ENCODE measurements around the gene PANK4.

PANK4 gene

DNA sequence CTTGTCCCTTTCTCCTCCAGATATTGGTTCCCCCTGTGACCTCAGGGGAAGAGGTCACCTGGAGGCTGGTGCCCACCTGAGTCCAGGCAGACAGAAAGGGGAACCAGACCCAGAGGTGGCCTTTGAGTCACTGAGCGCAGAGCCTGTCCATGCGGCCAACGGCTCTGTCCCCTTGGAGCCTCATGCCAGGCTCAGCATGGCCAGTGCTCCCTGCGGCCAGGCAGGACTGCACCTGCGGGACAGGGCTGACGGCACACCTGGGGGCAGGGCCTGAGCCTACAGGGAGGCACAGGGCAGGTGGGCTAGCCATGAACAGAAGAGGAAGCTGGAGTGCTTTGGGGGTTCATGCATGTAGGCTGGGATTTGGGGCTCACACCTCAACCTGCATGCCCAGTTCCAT, 32.5 kb upstream of the PANK4 start:
- no peak overlapping the region for H2AFZ ChIP-seq (ENCODE audit: low read depth)
- no peak overlapping the region for H3K4me3 ChIP-seq (IDR thresholded peaks at IDR 0.05; ENCODE audit: insufficient read depth, low read depth, low read length)
- no peak overlapping the region for H3K27ac ChIP-seq
- H3K4me1 ChIP-seq (ENCODE audit: low read depth, poor library complexity, severe bottlenecking) = peaks cover 10% of the 10 kb centered on the region
- no peaks in the 10 kb centered on the region for H3K79me2 ChIP-seq (ENCODE audit: insufficient read depth, low read depth)
- TF ChIP-seq, protein P1, sequence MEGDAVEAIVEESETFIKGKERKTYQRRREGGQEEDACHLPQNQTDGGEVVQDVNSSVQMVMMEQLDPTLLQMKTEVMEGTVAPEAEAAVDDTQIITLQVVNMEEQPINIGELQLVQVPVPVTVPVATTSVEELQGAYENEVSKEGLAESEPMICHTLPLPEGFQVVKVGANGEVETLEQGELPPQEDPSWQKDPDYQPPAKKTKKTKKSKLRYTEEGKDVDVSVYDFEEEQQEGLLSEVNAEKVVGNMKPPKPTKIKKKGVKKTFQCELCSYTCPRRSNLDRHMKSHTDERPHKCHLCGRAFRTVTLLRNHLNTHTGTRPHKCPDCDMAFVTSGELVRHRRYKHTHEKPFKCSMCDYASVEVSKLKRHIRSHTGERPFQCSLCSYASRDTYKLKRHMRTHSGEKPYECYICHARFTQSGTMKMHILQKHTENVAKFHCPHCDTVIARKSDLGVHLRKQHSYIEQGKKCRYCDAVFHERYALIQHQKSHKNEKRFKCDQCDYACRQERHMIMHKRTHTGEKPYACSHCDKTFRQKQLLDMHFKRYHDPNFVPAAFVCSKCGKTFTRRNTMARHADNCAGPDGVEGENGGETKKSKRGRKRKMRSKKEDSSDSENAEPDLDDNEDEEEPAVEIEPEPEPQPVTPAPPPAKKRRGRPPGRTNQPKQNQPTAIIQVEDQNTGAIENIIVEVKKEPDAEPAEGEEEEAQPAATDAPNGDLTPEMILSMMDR (conservative IDR thresholded peaks at IDR 0.05; ENCODE audit: low read depth, low read length) = no peak
- H3K36me3 ChIP-seq (ENCODE audit: insufficient read depth) = no peaks in the 10 kb centered on the region
- no peaks in the 10 kb centered on the region for H3K27me3 ChIP-seq (ENCODE audit: insufficient read depth, low read depth)
- H3K9ac ChIP-seq = no peak overlapping the region
- H3K4me2 ChIP-seq = no peak overlapping the region
- no peaks in the 10 kb centered on the region for H4K20me1 ChIP-seq (ENCODE audit: insufficient read depth)

DNA sequence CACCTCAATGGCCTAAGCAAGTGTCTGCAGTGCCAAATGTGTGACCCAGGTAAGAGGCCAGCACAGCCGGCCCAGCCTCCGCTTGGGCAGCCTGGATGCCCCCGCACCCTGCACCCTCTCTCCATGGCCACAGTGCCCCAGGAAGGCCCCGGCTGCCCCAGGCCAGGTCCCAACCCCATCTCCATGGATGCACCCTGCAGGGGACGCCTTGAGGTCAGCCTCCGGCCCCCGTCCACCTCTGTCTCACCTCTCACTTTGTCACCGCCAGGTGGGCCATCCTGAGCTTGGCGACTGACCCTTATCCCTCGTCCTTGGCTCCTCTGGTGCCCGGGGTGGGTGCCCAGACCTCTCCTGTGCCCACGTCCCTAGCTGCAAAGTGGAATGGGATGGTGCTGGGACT, 32.0 kb upstream of the PANK4 start:
- Histone ChIP-seq H3K9ac (no peak overlapping the region), H3K4me2 (no peak overlapping the region), H2AFZ (ENCODE audit: low read depth) (no peak overlapping the region), H3K79me2 (ENCODE audit: insufficient read depth, low read depth) (no peaks in the 10 kb centered on the region), H4K20me1 (ENCODE audit: insufficient read depth) (no peaks in the 10 kb centered on the region), H3K4me3 (IDR thresholded peaks at IDR 0.05; ENCODE audit: insufficient read depth, low read depth, low read length) (no peak overlapping the region), H3K27ac (no peak overlapping the region), H3K36me3 (ENCODE audit: insufficient read depth) (no peaks in the 10 kb centered on the region), H3K4me1 (ENCODE audit: low read depth, poor library complexity, severe bottlenecking) (peaks cover 10% of the 10 kb centered on the region), H3K27me3 (ENCODE audit: insufficient read depth, low read depth) (no peaks in the 10 kb centered on the region)
- TF ChIP-seq, protein P1 (conservative IDR thresholded peaks at IDR 0.05; ENCODE audit: low read depth, low read length) = no peak

DNA sequence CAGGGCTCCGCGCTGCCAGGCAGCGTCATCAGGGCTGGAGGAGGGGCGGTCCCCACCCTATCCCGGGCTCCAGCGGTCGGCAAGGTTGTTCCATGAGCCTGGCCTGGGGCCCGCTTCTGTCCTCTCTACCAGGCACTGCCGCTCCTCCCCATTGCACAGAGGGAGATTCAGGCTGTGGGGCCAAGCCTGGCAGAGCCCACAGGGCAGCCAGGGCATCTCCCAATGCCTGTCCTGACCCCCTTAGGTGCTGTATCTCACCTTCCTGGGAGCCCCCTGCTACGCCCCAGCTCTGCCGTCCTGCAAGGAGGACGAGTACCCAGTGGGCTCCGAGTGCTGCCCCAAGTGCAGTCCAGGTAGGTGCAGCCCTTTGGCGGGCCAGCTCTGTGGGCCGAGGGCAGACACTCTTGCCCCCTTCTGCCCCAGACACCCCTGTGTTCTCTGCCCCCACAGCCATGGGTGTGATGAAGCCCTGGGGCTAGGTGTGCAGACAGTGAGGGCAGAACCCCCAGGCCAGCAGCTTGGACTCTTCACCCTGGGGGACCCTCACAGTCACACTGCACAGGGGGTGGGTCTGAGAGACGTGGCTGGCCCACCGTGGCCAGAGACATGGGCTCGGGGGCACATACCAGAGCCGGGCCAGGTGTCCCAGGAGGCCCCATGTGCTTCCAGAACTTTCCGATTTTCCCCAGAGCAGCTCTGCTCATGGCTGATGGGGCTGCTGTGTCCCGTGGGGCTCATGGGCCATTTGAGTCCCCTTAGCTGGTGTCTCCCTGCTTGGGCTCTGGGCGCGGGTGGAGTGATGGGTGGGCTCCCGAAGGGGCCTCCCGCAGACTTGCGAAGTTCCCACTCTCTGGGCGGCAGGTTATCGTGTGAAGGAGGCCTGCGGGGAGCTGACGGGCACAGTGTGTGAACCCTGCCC, 31.3 kb upstream of the PANK4 start:
- no peaks in the 10 kb centered on the region for H3K36me3 ChIP-seq (ENCODE audit: insufficient read depth)
- TF ChIP-seq, protein P1 (conservative IDR thresholded peaks at IDR 0.05; ENCODE audit: low read depth, low read length) = no peak
- H3K79me2 ChIP-seq (ENCODE audit: insufficient read depth, low read depth) = no peaks in the 10 kb centered on the region
- no peaks in the 10 kb centered on the region for H3K27me3 ChIP-seq (ENCODE audit: insufficient read depth, low read depth)
- no peaks in the 10 kb centered on the region for H4K20me1 ChIP-seq (ENCODE audit: insufficient read depth)
- peaks cover 10% of the 10 kb centered on the region for H3K4me1 ChIP-seq (ENCODE audit: low read depth, poor library complexity, severe bottlenecking)
- no peak overlapping the region for H3K9ac ChIP-seq
- no peak overlapping the region for H3K27ac ChIP-seq
- H3K4me2 ChIP-seq = peak overlapping the region; percentile 83
- H3K4me3 ChIP-seq (IDR thresholded peaks at IDR 0.05; ENCODE audit: insufficient read depth, low read depth, low read length) = no peak overlapping the region
- H2AFZ ChIP-seq (ENCODE audit: low read depth) = no peak overlapping the region

DNA sequence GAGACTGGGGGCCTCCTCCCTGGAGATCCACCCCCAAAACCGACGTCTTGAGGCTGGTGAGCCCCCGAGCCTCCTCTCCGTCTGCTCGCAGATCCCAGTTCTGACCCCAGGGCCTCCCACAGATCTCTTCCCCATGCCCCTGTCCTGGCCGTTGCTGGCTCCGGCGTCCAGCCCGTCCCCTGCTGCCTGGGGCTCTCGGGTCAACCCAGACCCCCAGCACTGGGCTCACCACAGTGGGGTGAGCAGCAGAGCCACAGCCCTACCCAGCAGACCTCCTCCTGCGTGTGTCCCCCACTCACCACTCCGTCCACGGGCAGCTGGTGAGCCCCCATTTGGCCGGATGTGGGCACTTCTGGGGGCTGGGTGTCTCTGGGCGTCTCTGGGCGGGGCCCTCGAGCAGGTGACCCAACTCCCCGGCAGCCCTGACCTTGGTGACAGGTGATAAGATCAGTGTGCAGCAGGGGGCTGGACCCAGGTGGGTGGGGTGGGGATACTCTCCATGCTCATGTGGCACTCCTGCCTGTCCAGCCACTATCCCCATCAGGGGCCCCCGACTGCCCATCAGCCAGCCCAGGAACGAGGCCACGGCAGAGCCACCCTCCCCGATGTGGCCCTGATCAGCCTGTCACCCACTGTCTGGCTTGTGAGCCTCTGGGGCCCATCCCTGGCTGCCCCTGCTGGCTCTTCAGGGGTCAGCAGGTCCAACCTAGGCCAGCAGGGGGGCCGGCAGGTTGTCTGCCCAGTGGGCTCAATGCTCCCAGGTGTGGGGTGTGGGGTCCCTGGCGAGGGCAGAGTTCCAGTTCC, 30.5 kb upstream of the PANK4 start:
- Histone ChIP-seq H3K4me1 (ENCODE audit: low read depth, poor library complexity, severe bottlenecking) (peaks cover 10% of the 10 kb centered on the region), H3K9ac (peak overlapping the region; percentile 92), H3K27me3 (ENCODE audit: insufficient read depth, low read depth) (no peaks in the 10 kb centered on the region), H3K27ac (peak overlapping the region; percentile 80), H3K4me3 (IDR thresholded peaks at IDR 0.05; ENCODE audit: insufficient read depth, low read depth, low read length) (peak overlapping the region; percentile 89), H3K4me2 (peak overlapping the region; percentile 83), H3K36me3 (ENCODE audit: insufficient read depth) (no peaks in the 10 kb centered on the region), H4K20me1 (ENCODE audit: insufficient read depth) (no peaks in the 10 kb centered on the region), H3K79me2 (ENCODE audit: insufficient read depth, low read depth) (no peaks in the 10 kb centered on the region), H2AFZ (ENCODE audit: low read depth) (peak overlapping the region; percentile 88)
- TF ChIP-seq, protein P1 (conservative IDR thresholded peaks at IDR 0.05; ENCODE audit: low read depth, low read length) = no peak

Data from KMS-11 (cell line).